Panc1 (cell line): ENCODE data around the gene RNF38.

Experiments
- REST ChIP-seq, 2 experiments: IDR thresholded peaks; 2 replicates each; pipeline ENCODE4 v1.6.1; 2011 to 2012; ENCODE audit warnings: low read depth in 2 of 2, control low read depth in 1 of 2, low read length in 1 of 2, mild to moderate bottlenecking in 1 of 2, moderate library complexity in 1 of 2; ENCODE audit not compliant: insufficient read depth in 1 of 2
- TF ChIP-seq, protein P1 (sequence below): fragments of 450-650 bp; IDR thresholded peaks from 2 replicates; pipeline ENCODE4 v1.5.1; 2017; ENCODE audit warnings: mild to moderate bottlenecking

- TF ChIP-seq, protein P1, sequence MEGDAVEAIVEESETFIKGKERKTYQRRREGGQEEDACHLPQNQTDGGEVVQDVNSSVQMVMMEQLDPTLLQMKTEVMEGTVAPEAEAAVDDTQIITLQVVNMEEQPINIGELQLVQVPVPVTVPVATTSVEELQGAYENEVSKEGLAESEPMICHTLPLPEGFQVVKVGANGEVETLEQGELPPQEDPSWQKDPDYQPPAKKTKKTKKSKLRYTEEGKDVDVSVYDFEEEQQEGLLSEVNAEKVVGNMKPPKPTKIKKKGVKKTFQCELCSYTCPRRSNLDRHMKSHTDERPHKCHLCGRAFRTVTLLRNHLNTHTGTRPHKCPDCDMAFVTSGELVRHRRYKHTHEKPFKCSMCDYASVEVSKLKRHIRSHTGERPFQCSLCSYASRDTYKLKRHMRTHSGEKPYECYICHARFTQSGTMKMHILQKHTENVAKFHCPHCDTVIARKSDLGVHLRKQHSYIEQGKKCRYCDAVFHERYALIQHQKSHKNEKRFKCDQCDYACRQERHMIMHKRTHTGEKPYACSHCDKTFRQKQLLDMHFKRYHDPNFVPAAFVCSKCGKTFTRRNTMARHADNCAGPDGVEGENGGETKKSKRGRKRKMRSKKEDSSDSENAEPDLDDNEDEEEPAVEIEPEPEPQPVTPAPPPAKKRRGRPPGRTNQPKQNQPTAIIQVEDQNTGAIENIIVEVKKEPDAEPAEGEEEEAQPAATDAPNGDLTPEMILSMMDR, result no peak
- no peak for TF ChIP-seq REST (IDR thresholded peaks at IDR 0.05; ENCODE audit: insufficient read depth in 1 of 2, low read depth in 2 of 2, low read length in 1 of 2)
These were observed 62.2 kb downstream of the RNF38 start for GRCh38 chr9:36337865-36338264.
